GM12892 (cell line): ENCODE measurements around the gene DRG2.

ENCODE experiments used
- DNase-seq: peaks from one replicate; pipeline ENCODE4 v3.0.0; 2011; ENCODE audit not compliant: insufficient read length
- FAIRE-seq: peaks from 2 replicates; lab custom pipeline; 2011; peaks lifted over from hg19 to GRCh38; lab: Jason Lieb, UNC
- POLR2A ChIP-seq: IDR thresholded peaks from 2 replicates; pipeline ENCODE4 v1.6.1; 2011; ENCODE audit warnings: low read depth, low read length, control low read depth
- POLR2AphosphoS5 ChIP-seq: IDR thresholded peaks from 2 replicates; pipeline ENCODE4 v1.6.1; 2011; ENCODE audit warnings: low read depth, low read length, control low read depth
- TAF1 ChIP-seq: IDR thresholded peaks from 2 replicates; pipeline ENCODE4 v1.6.1; 2011; ENCODE audit warnings: low read depth, mild to moderate bottlenecking, control low read depth, low read length, borderline replicate concordance

Gene DRG2

DNA sequence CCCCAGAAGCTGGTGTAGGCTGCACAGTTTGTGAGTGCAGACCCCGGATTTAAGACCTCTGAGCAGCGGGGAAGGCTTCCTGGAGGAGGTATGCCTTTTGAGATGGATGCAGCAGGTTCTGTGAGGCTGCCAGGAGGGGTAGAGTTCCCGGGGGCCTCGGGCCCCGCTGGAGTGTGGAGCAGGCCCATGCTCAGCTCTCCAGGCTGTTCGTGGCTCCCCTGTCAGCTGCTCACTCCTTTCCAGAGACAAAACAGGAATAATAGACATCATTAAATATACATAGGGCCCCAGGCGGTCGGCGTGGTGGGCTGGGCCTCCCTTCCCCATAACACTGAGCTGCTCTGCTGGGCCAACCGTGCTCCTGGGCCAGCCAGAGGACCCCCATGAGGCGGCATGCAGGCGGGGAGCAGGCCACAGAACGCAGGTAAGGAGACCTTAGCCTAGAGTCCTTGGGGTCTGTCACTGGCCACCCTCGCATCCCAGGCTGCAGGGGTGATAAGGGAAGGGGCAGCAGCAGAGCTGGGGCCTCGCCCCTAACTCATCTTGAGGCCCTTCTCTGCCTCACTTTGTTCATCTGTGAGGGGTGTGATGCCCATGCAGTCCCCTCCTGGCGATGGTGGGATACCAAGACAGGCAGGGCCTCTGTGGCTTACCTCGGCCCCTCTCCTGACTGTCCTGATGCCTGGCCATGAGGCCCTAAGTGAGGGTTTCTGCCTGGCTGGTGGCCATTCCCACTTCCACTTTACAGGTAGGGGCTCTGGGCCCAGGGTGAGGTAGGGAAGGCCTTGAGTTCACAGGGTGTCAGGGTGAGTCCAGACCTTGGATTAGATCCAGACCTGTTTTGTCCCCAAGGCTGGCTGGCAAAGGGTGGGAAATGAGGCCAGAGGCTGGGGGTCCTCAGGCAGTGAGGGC is 20.9 kb downstream of the DRG2 start, which contains the start of gene MYO15A:
Gene MYO15A (plus strand): TSS at position 356 of the 912 bp plus-strand sequence. CDS start 10,045 bp downstream, outside the sequence.
- no peak for TF ChIP-seq TAF1
- TF ChIP-seq POLR2A, result no peak
- no peak for FAIRE-seq
- DNase-seq, result no peak

DNA sequence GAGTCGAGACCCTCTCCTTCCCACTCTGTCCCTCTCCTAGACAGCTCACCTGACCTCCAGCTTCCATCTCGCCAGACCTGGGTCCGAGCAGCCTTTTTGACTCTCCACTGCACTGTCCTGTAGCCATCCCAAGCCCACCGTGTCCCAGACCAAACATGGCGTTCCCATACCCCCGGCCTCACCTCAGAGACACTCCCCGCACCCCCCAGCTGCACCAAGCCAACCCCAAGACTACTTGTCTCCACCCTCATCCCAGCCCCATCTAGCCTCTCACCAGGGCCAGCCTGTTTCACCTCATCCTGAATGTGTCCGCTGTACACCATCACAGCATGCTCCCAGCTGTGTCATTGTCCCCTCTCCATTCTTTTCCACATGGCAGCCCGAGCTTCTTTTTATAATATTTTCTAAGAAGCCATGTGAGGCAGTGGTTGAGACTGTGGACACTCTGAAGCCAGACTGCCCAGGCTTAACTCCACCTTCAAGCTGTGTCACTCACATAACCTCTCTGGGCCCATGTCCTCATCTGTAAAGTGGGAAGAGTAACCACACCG is 22.3 kb downstream of the DRG2 start:
- FAIRE-seq (no peak), DNase-seq (no peak)
- TF ChIP-seq TAF1 (no peak), POLR2AphosphoS5 (no peak), POLR2A (no peak)

DNA sequence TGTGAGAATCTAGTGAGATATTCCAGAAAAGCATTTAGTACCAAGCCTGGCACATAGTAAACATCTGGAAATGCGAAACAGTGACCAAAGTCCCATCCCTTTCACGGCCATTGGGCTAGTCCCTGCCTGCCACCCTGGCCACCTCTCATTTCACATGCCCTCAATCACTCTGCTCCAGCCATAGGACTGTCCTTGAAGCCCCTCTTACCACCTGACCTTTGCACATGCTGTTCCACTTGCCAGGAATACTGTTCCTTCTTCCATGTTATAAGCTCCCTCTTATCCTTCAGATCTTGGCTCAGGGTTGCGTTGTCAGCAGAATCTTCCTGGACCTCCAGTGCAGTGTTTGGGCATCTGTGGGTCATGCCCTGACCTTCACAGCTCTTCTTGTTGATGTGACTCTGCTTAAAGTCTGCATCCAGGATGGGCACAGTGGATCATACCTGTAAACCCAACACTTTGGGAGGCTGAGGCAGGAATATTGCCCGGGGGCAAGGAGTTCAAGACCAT is 22.9 kb downstream of the DRG2 start:
- no peak for FAIRE-seq
- DNase-seq, result no peak
- TF ChIP-seq POLR2A, result no peak
- TF ChIP-seq TAF1, result no peak
- TF ChIP-seq POLR2AphosphoS5, result no peak

- FAIRE-seq (no peak), DNase-seq (no peak)
- TF ChIP-seq POLR2A, result no peak
- no peak for TF ChIP-seq POLR2AphosphoS5
- no peak for TF ChIP-seq TAF1
These were observed 23.7 kb downstream of the DRG2 start for GRCh38 chr17:18111330-18111971.

- FAIRE-seq (no peak), DNase-seq (no peak)
- TF ChIP-seq TAF1, result no peak
- TF ChIP-seq POLR2AphosphoS5, result no peak
- TF ChIP-seq POLR2A, result no peak
These were observed 27.8 kb downstream of the DRG2 start for GRCh38 chr17:18115517-18115916.

DNA sequence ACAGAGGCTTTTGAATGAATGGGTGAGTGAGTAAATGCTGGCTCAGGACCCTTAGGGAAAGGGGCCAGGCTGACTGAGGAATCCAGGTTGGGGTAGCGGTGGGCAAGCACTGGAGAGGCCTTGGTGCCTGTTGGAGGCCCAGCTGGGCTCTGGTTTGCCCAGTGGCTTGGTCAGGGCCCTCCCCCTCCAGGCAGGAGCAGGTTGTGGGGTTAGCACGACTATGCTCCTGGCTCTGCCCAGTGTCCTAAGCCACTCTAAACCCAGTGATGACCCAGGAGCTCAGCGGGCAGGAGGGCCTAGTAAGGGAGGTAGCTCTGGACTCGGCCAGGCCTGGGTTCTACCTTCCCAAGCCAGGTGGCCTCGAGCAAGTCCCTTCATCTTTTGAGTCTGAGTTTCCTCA is 28.3 kb downstream of the DRG2 start:
- TF ChIP-seq POLR2A, result no peak
- no peak for TF ChIP-seq POLR2AphosphoS5
- TF ChIP-seq TAF1, result no peak
- FAIRE-seq (no peak), DNase-seq (no peak)

GRCh38 chr17:18117533-18117932 is 29.8 kb downstream of the DRG2 start:
- FAIRE-seq, result no peak

GRCh38 chr17:18117982-18118975 is 30.5 kb downstream of the DRG2 start:
- DNase-seq, result no peak
- FAIRE-seq, result no peak
- TF ChIP-seq POLR2A (no peak), POLR2AphosphoS5 (no peak), TAF1 (no peak)

More at GRCh38 chr17:18117533-18117932, 29.8 kb downstream of the DRG2 start:
- TF ChIP-seq POLR2AphosphoS5 (no peak), POLR2A (no peak), TAF1 (no peak)
- DNase-seq, result no peak

DNA sequence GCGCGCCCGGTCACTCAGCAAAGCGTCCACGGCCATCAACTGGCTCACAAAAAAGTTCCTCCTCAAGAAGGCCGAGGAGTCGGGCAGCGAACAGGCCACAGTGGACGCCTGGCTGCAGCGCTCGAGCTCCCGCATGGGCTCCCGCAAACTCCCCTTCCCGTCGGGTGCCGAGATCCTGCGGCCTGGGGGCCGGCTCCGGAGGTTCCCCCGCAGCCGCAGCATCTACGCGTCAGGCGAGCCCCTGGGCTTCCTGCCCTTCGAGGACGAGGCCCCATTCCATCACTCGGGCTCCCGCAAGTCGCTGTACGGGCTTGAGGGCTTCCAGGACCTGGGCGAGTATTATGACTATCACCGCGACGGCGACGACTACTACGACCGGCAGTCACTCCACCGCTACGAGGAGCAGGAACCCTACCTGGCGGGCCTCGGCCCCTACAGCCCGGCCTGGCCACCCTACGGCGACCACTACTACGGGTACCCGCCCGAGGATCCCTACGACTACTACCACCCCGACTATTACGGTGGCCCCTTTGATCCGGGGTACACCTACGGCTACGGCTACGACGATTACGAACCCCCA is 31.5 kb downstream of the DRG2 start:
- no peak for FAIRE-seq

DNA sequence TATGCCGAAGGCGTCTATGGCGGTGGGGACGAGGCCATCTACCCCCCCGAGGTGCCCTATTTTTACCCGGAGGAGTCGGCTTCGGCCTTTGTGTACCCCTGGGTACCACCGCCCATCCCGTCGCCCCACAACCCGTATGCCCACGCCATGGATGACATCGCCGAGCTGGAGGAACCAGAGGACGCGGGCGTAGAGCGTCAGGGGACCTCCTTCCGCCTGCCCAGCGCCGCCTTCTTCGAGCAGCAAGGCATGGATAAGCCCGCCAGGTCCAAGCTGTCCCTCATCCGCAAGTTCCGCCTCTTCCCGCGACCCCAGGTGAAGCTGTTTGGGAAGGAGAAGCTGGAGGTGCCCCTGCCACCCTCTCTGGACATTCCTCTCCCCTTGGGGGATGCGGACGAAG is 32.2 kb downstream of the DRG2 start:
- no peak for FAIRE-seq
- TF ChIP-seq POLR2A (no peak), TAF1 (no peak), POLR2AphosphoS5 (no peak)

More for the DNA sequence above, 31.5 kb downstream of the DRG2 start:
- TF ChIP-seq POLR2A (no peak), TAF1 (no peak), POLR2AphosphoS5 (no peak)
- DNase-seq, result no peak

More for the DNA sequence above, 32.2 kb downstream of the DRG2 start:
- DNase-seq, result no peak
